Neural cell (in vitro differentiated cells): ENCODE results near the gene CCDC152. TPM values are rescaled to one million over a fixed set of nuclear protein-coding genes. Genes with fewer than 3 reads are reported as not detected.

Experiments
- H2AFZ ChIP-seq: fragments of 200-600, 300-800 bp; sonication (generic), shearing (Covaris generic); 2 replicates; pipeline ENCODE4 v1.6.0; 2014; ENCODE audit warnings: low read depth, mild to moderate bottlenecking, antibody characterized with exemption, low read length, moderate library complexity
- H3F3A ChIP-seq: fragments of 200-600 bp; shearing (Covaris generic); 2 replicates; pipeline ENCODE4 v1.6.1; 2016; ENCODE audit warnings: mild to moderate bottlenecking, moderate library complexity, mixed read lengths, antibody characterized with exemption, low read length; ENCODE audit not compliant: insufficient read depth, poor library complexity, severe bottlenecking
- H3K27ac ChIP-seq: fragments of 200-600, 300-800 bp; sonication (generic), shearing (Covaris generic); 2 replicates; pipeline ENCODE4 v1.5.1; 2014; ENCODE audit warnings: mild to moderate bottlenecking, low read length, moderate library complexity
- H3K27me3 ChIP-seq: fragments of 300-800, 200-600 bp; sonication (generic), shearing (Covaris generic); 2 replicates; pipeline ENCODE4 v1.6.0; 2014; ENCODE audit warnings: mild to moderate bottlenecking, low read depth, low read length, moderate library complexity; ENCODE audit not compliant: insufficient read depth
- H3K36me3 ChIP-seq: fragments of 300-800, 200-600 bp; sonication (generic), shearing (Covaris generic); 2 replicates; pipeline ENCODE4 v1.5.1; 2014; ENCODE audit warnings: mild to moderate bottlenecking, antibody characterized with exemption, low read length, moderate library complexity; ENCODE audit not compliant: insufficient read depth
- H3K4me2 ChIP-seq: fragments of 300-800, 200-600 bp; sonication (generic), shearing (Covaris generic); 2 replicates; pipeline ENCODE4 v1.6.0; 2014; ENCODE audit warnings: mild to moderate bottlenecking, low read length
- H3K4me3 ChIP-seq: fragments of 300-800, 200-600 bp; sonication (generic), shearing (Covaris generic); 2 replicates; pipeline ENCODE4 v1.5.1; 2014; ENCODE audit warnings: mild to moderate bottlenecking, low read length, moderate library complexity
- H3K79me2 ChIP-seq: fragments of 200-600 bp; shearing (Covaris generic); replicated peaks from 2 replicates; pipeline ENCODE4 v1.6.0; 2014; ENCODE audit warnings: mild to moderate bottlenecking, low read length, moderate library complexity; ENCODE audit not compliant: insufficient read depth
- H3K9ac ChIP-seq: fragments of 300-800, 200-600 bp; sonication (generic), shearing (Covaris generic); 2 replicates; pipeline ENCODE4 v1.6.1; 2016; ENCODE audit warnings: mild to moderate bottlenecking, low read length, mixed read lengths
- H3K9me2 ChIP-seq: fragments of 200-600 bp; shearing (Covaris generic); 2 replicates; pipeline ENCODE4 v1.6.1; 2016; ENCODE audit warnings: mild to moderate bottlenecking, low read length, mixed read lengths; ENCODE audit not compliant: insufficient read depth
- H3K9me3 ChIP-seq: fragments of 200-600, 300-800 bp; sonication (generic), shearing (Covaris generic); 2 replicates; pipeline ENCODE4 v1.6.1; 2016; ENCODE audit warnings: mild to moderate bottlenecking, mixed run types, low read length, moderate library complexity, mixed read lengths
- H4K20me1 ChIP-seq: fragments of 200-600 bp; shearing (Covaris generic); 2 replicates; pipeline ENCODE4 v1.6.1; 2016; ENCODE audit warnings: mild to moderate bottlenecking, mixed run types; ENCODE audit not compliant: insufficient read depth
- EP300 ChIP-seq: fragments of 450-650 bp; conservative IDR thresholded peaks from 2 replicates; pipeline ENCODE4 v1.6.1; 2014; ENCODE audit warnings: antibody characterized with exemption, mild to moderate bottlenecking, moderate library complexity; ENCODE audit not compliant: poor library complexity, severe bottlenecking
- EZH2 ChIP-seq: fragments of 200-600, 300-800 bp; shearing (Covaris generic), sonication (generic); IDR thresholded peaks from 2 replicates; pipeline ENCODE4 v1.6.1; 2014; ENCODE audit warnings: antibody characterized with exemption, low read length, borderline replicate concordance, mild to moderate bottlenecking; ENCODE audit not compliant: insufficient read depth, poor library complexity, severe bottlenecking
- MXI1 ChIP-seq: fragments of 450-650 bp; conservative IDR thresholded peaks from 2 replicates; pipeline ENCODE4 v1.6.1; 2014; ENCODE audit warnings: antibody characterized with exemption, mild to moderate bottlenecking; ENCODE audit not compliant: poor library complexity, severe bottlenecking
- POLR2AphosphoS5 ChIP-seq: IDR thresholded peaks from 2 replicates; pipeline ENCODE4 v1.6.1; 2012
- RAD21 ChIP-seq: fragments of 450-650 bp; conservative IDR thresholded peaks from 2 replicates; pipeline ENCODE4 v1.6.1; 2014; ENCODE audit warnings: antibody characterized with exemption, mild to moderate bottlenecking, moderate library complexity
- REST ChIP-seq: IDR thresholded peaks from 2 replicates; pipeline ENCODE4 v1.6.1; 2012; ENCODE audit warnings: borderline replicate concordance
- SMC3 ChIP-seq: fragments of 450-650 bp; conservative IDR thresholded peaks from 2 replicates; pipeline ENCODE4 v1.6.1; 2014; ENCODE audit warnings: antibody characterized with exemption, mild to moderate bottlenecking, moderate library complexity; ENCODE audit not compliant: poor library complexity
- TAF1 ChIP-seq: IDR thresholded peaks from 2 replicates; pipeline ENCODE4 v1.6.1; 2012; ENCODE audit warnings: low read depth
- polyA plus RNA-seq: library from polyadenylated mRNA; depleted of rRNA; stranded (reverse); fragments of >200 nt; gene quantifications from 2 replicates; pipeline ENCODE4 v1.2.3, GENCODE V29; 2014
- TF ChIP-seq, protein P1 (sequence below): fragments of 450-650 bp; IDR thresholded peaks from 2 replicates; pipeline ENCODE4 v1.5.1; 2014; ENCODE audit warnings: antibody characterized with exemption, mild to moderate bottlenecking, moderate library complexity; ENCODE audit not compliant: poor library complexity, severe bottlenecking

The CCDC152 gene
- polyA plus RNA-seq, 1 donor from 2014 or later, result 0.87 TPM

DNA sequence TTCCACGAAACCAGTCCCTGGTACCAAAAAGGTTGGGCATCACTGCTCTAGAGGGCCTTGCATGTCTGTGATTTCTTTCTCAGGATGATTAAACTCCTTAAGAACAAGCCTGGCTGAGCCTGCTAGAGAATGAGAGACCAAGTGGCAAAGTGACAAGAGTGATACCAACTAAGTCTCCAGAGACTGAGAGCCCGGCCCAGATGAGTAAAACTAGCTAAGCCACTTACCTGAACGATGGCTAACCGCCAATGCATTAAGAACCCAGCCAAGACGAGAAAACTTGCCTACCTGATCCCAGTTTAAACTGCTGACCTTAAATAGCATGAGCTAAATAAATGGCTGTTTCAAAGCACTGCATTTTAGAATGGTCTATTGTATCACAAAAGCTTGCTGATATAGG, 5.6 kb upstream of the CCDC152 start:
- TF ChIP-seq EP300 (no peak), TAF1 (no peak), MXI1 (no peak), POLR2AphosphoS5 (no peak), REST (no peak), EZH2 (no peak), RAD21 (no peak), SMC3 (no peak)
- TF ChIP-seq, protein P1, sequence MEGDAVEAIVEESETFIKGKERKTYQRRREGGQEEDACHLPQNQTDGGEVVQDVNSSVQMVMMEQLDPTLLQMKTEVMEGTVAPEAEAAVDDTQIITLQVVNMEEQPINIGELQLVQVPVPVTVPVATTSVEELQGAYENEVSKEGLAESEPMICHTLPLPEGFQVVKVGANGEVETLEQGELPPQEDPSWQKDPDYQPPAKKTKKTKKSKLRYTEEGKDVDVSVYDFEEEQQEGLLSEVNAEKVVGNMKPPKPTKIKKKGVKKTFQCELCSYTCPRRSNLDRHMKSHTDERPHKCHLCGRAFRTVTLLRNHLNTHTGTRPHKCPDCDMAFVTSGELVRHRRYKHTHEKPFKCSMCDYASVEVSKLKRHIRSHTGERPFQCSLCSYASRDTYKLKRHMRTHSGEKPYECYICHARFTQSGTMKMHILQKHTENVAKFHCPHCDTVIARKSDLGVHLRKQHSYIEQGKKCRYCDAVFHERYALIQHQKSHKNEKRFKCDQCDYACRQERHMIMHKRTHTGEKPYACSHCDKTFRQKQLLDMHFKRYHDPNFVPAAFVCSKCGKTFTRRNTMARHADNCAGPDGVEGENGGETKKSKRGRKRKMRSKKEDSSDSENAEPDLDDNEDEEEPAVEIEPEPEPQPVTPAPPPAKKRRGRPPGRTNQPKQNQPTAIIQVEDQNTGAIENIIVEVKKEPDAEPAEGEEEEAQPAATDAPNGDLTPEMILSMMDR, result no peak
- no peaks in the 10 kb centered on the region for H3K9me2 ChIP-seq
- no peaks in the 10 kb centered on the region for H3K9me3 ChIP-seq
- H3K4me2 ChIP-seq, result no peak overlapping the region
- H3K9ac ChIP-seq, result no peak overlapping the region
- H3K27ac ChIP-seq, result no peak overlapping the region
- no peak overlapping the region for H3K4me3 ChIP-seq
- H2AFZ ChIP-seq, result no peak overlapping the region
- no peaks in the 10 kb centered on the region for H4K20me1 ChIP-seq
- H3K36me3 ChIP-seq, result no peaks in the 10 kb centered on the region
- H3K27me3 ChIP-seq, result no peaks in the 10 kb centered on the region
- H3F3A ChIP-seq, result no peaks in the 10 kb centered on the region
- no peaks in the 10 kb centered on the region for H3K79me2 ChIP-seq

- no peak overlapping the region for H2AFZ ChIP-seq
- H3K36me3 ChIP-seq, result no peaks in the 10 kb centered on the region
- H3K9ac ChIP-seq, result no peak overlapping the region
- no peak overlapping the region for H3K4me3 ChIP-seq
- H3K79me2 ChIP-seq, result no peaks in the 10 kb centered on the region
- H3K9me3 ChIP-seq, result no peaks in the 10 kb centered on the region
- TF ChIP-seq MXI1, result no peak
- no peak for TF ChIP-seq REST
- no peaks in the 10 kb centered on the region for H3K9me2 ChIP-seq
- H3K4me2 ChIP-seq, result no peak overlapping the region
- no peaks in the 10 kb centered on the region for H3F3A ChIP-seq
- H3K27me3 ChIP-seq, result no peaks in the 10 kb centered on the region
- H3K27ac ChIP-seq, result no peak overlapping the region
- no peaks in the 10 kb centered on the region for H4K20me1 ChIP-seq
Measured at GRCh38 chr5:42753099-42753498, 3.5 kb upstream of the CCDC152 start.
